H1 (cell line): ENCODE measurements around the gene CERS5. TPM values are rescaled to one million over a fixed set of nuclear protein-coding genes. Genes with fewer than 3 reads are reported as not detected.

Source experiments
- CTCF ChIA-PET: fragments of 300-600 bp; sonication (Branson Sonifier 250); formaldehyde crosslinking; loops from one replicate; lab custom pipeline; 2021; ENCODE audit not compliant: partially characterized antibody; lab: Charles Lee
- POLR2A ChIA-PET: fragments of 300-600 bp; sonication (Branson Sonifier 250); formaldehyde crosslinking; loops from one replicate; lab custom pipeline; 2021; ENCODE audit warnings: inconsistent platforms; ENCODE audit not compliant: partially characterized antibody; lab: Charles Lee
- DNase-seq, 2 experiments: peaks; one replicate each; pipeline versions ENCODE4 v3.0.0 to v3.0.0-alpha.2; 2010 to 2022; ENCODE audit warnings: low spot score in 2 of 2, low read depth in 1 of 2, mixed read lengths in 1 of 2
- FAIRE-seq: peaks from 2 replicates; lab custom pipeline; 2011; peaks lifted over from hg19 to GRCh38; lab: Jason Lieb, UNC
- H2AFZ ChIP-seq: 2 replicates; pipeline ENCODE4 v1.8.1; 2012; ENCODE audit warnings: low read length, inconsistent platforms
- H2AK5ac ChIP-seq: 2 replicates; pipeline ENCODE4 v1.6.1; 2013; ENCODE audit warnings: low read depth, low read length
- H2BK120ac ChIP-seq: replicated peaks from 2 replicates; pipeline ENCODE3; 2013; ENCODE audit warnings: low read depth, low read length, inconsistent platforms
- H2BK12ac ChIP-seq: 2 replicates; pipeline ENCODE4 v1.6.1; 2013; ENCODE audit warnings: low read depth, low read length
- H2BK15ac ChIP-seq: 2 replicates; pipeline ENCODE4 v1.6.1; 2013; ENCODE audit warnings: low read length
- H2BK20ac ChIP-seq: 2 replicates; pipeline ENCODE4 v1.6.1; 2013; ENCODE audit warnings: low read length
- H2BK5ac ChIP-seq: 2 replicates; pipeline ENCODE4 v1.6.1; 2013; ENCODE audit warnings: low read depth, low read length
- H3K14ac ChIP-seq: 2 replicates; pipeline ENCODE4 v1.6.1; 2013; ENCODE audit warnings: inconsistent platforms; ENCODE audit not compliant: insufficient read length
- H3K18ac ChIP-seq: 2 replicates; pipeline ENCODE4 v1.6.1; 2013; ENCODE audit warnings: low read length; ENCODE audit errors: extremely low read depth
- H3K23ac ChIP-seq: 2 replicates; pipeline ENCODE4 v1.6.1; 2013; ENCODE audit warnings: inconsistent platforms; ENCODE audit not compliant: insufficient read length
- H3K23me2 ChIP-seq: 2 replicates; pipeline ENCODE4 v1.6.1; 2013; ENCODE audit warnings: low read depth, low read length
- H3K27ac ChIP-seq: 2 replicates; pipeline ENCODE4 v1.6.1; 2011; ENCODE audit warnings: low read depth, low read length, inconsistent platforms
- H3K27me3 ChIP-seq, 4 experiments: replicated peaks in 1 of 4; 1 replicate in 1 of 4; 2 replicates in 3 of 4; pipeline versions ENCODE4 v1.6.1 to v1.8.1; 2011 to 2013; ENCODE audit warnings: low read length in 3 of 4, mild to moderate bottlenecking in 3 of 4, inconsistent platforms in 2 of 4, mixed read lengths in 2 of 4, moderate library complexity in 1 of 4; ENCODE audit not compliant: control insufficient read depth in 3 of 4, insufficient read depth in 3 of 4; ENCODE audit errors: extremely low read depth in 1 of 4
- H3K36me3 ChIP-seq, 4 experiments: 2 replicates each; pipeline versions ENCODE4 v1.6.1 to v1.8.1; 2011 to 2013; ENCODE audit warnings: mild to moderate bottlenecking in 4 of 4, low read length in 3 of 4, moderate library complexity in 2 of 4, control low read depth in 1 of 4, inconsistent platforms in 1 of 4; ENCODE audit not compliant: insufficient read depth in 4 of 4, control insufficient read depth in 2 of 4
- H3K4ac ChIP-seq: replicated peaks from 2 replicates; pipeline ENCODE3; 2013; ENCODE audit warnings: low read length, low read depth, mixed read lengths, inconsistent platforms; ENCODE audit not compliant: insufficient read length
- H3K4me1 ChIP-seq, 4 experiments: replicated peaks in 1 of 4; 1 replicate in 1 of 4; 2 replicates in 3 of 4; pipeline versions ENCODE4 v1.6.1 to v1.8.1; 2011 to 2013; ENCODE audit warnings: low read length in 3 of 4, inconsistent platforms in 2 of 4, mixed read lengths in 1 of 4; ENCODE audit not compliant: insufficient read depth in 4 of 4, control insufficient read depth in 3 of 4
- H3K4me2 ChIP-seq, 2 experiments: 2 replicates each; pipeline versions ENCODE4 v1.6.1 to v1.8.1; 2011 to 2013; ENCODE audit warnings: low read depth in 2 of 2, low read length in 2 of 2, control low read depth in 1 of 2, inconsistent platforms in 1 of 2, mild to moderate bottlenecking in 1 of 2; ENCODE audit not compliant: insufficient read depth in 1 of 2
- H3K4me3 ChIP-seq, 4 experiments: fragments of 200-600, 300-600 bp in 1 of 4; sonication (generic), shearing (Covaris generic), sonication (Bioruptor Twin) in 1 of 4; 2 replicates each; pipeline versions ENCODE4 v1.5.1 to v1.8.1; 2011 to 2016; ENCODE audit warnings: low read length in 4 of 4, low read depth in 3 of 4, control low read depth in 2 of 4, inconsistent platforms in 2 of 4, mild to moderate bottlenecking in 2 of 4, mixed read lengths in 1 of 4, moderate library complexity in 1 of 4; ENCODE audit not compliant: insufficient read depth in 2 of 4; ENCODE audit errors: extremely low read depth in 1 of 4
- H3K56ac ChIP-seq: replicated peaks from 2 replicates; pipeline ENCODE3; 2013; ENCODE audit warnings: low read depth, mild to moderate bottlenecking, mixed read lengths, low read length, inconsistent platforms; ENCODE audit not compliant: insufficient read length
- H3K79me1 ChIP-seq: 2 replicates; pipeline ENCODE4 v1.6.1; 2013; ENCODE audit warnings: low read depth, low read length, control low read depth
- H3K79me2 ChIP-seq, 2 experiments: 2 replicates each; pipeline versions ENCODE4 v1.6.1 to v1.8.1; 2012 to 2013; ENCODE audit warnings: low read length in 2 of 2, mild to moderate bottlenecking in 2 of 2, inconsistent platforms in 1 of 2; ENCODE audit not compliant: insufficient read depth in 2 of 2, control insufficient read depth in 1 of 2
- H3K9ac ChIP-seq, 4 experiments: replicated peaks in 1 of 4; 1 replicate in 1 of 4; 2 replicates in 3 of 4; pipeline versions ENCODE4 v1.6.1 to v1.8.1; 2011 to 2013; ENCODE audit warnings: low read depth in 3 of 4, low read length in 3 of 4, control low read depth in 2 of 4, mild to moderate bottlenecking in 2 of 4, moderate library complexity in 2 of 4, inconsistent platforms in 1 of 4; ENCODE audit errors: extremely low read depth in 1 of 4
- H3K9me3 ChIP-seq, 2 experiments: 2 replicates each; pipeline versions ENCODE4 v1.6.1 to v1.8.1; 2012 to 2013; ENCODE audit warnings: mild to moderate bottlenecking in 2 of 2, moderate library complexity in 2 of 2, control low read depth in 1 of 2, inconsistent platforms in 1 of 2, low read depth in 1 of 2, low read length in 1 of 2, mixed read lengths in 1 of 2; ENCODE audit not compliant: insufficient read depth in 2 of 2
- H4K20me1 ChIP-seq, 2 experiments: replicated peaks in 1 of 2; 2 replicates each; pipeline versions ENCODE3 to v1.8.1; 2011 to 2013; ENCODE audit warnings: inconsistent platforms in 2 of 2, low read length in 2 of 2, mild to moderate bottlenecking in 1 of 2; ENCODE audit not compliant: insufficient read depth in 2 of 2, control insufficient read depth in 1 of 2
- H4K5ac ChIP-seq: 2 replicates; pipeline ENCODE4 v1.6.1; 2013; ENCODE audit warnings: low read length, low read depth, mixed read lengths, inconsistent platforms; ENCODE audit not compliant: insufficient read length
- H4K8ac ChIP-seq: 2 replicates; pipeline ENCODE4 v1.8.0; 2013; ENCODE audit warnings: mild to moderate bottlenecking, moderate library complexity, low read length, inconsistent platforms; ENCODE audit not compliant: insufficient read depth; ENCODE audit errors: extremely low read depth
- H4K91ac ChIP-seq: replicated peaks from 2 replicates; pipeline ENCODE3; 2013; ENCODE audit warnings: low read length, mixed read lengths, inconsistent platforms; ENCODE audit not compliant: insufficient read length
- CTBP2 ChIP-seq: IDR thresholded peaks from 2 replicates; pipeline ENCODE4 v1.7.0; 2011; ENCODE audit warnings: borderline replicate concordance, mild to moderate bottlenecking, moderate library complexity, mixed read lengths, low read length; ENCODE audit not compliant: insufficient read depth, insufficient read length
- E2F6 ChIP-seq: IDR thresholded peaks from 2 replicates; pipeline ENCODE4 v1.6.1; 2012; ENCODE audit warnings: inconsistent platforms
- GABPA ChIP-seq: IDR thresholded peaks from 2 replicates; pipeline ENCODE4 v1.6.1; 2011; ENCODE audit warnings: mild to moderate bottlenecking, low read length, moderate library complexity, borderline replicate concordance; ENCODE audit not compliant: insufficient read depth
- NRF1 ChIP-seq: IDR thresholded peaks from 2 replicates; pipeline ENCODE4 v1.6.1; 2011; ENCODE audit warnings: mild to moderate bottlenecking, low read depth, low read length, improper control_type of control experiment
- POU5F1 ChIP-seq: IDR thresholded peaks from 2 replicates; pipeline ENCODE4 v1.6.1; 2011; ENCODE audit warnings: low read depth, mild to moderate bottlenecking, low read length, moderate library complexity
- RAD21 ChIP-seq, 2 experiments: IDR thresholded peaks in 1 of 2; conservative IDR thresholded peaks in 1 of 2; 2 replicates each; pipeline ENCODE4 v1.6.1; 2011; ENCODE audit warnings: low read depth in 2 of 2, low read length in 2 of 2, improper control_type of control experiment in 1 of 2, inconsistent platforms in 1 of 2, mild to moderate bottlenecking in 1 of 2, moderate library complexity in 1 of 2
- RBBP5 ChIP-seq: IDR thresholded peaks from 2 replicates; pipeline ENCODE4 v1.7.1; 2012; ENCODE audit warnings: low read depth, mild to moderate bottlenecking, inconsistent platforms, low read length, moderate library complexity, borderline replicate concordance
- RFX5 ChIP-seq: IDR thresholded peaks from 2 replicates; pipeline ENCODE4 v1.6.1; 2011; ENCODE audit warnings: low read depth, low read length, improper control_type of control experiment, borderline replicate concordance
- SIX5 ChIP-seq: IDR thresholded peaks from 2 replicates; pipeline ENCODE4 v1.6.1; 2011; ENCODE audit warnings: mild to moderate bottlenecking, low read depth, low read length
- SRF ChIP-seq: IDR thresholded peaks from 2 replicates; pipeline ENCODE4 v1.6.1; 2011; ENCODE audit warnings: mild to moderate bottlenecking, low read depth, low read length, moderate library complexity
- TAF7 ChIP-seq: optimal IDR thresholded peaks from 2 replicates; pipeline ENCODE3; 2011; ENCODE audit warnings: low read depth, mild to moderate bottlenecking, inconsistent platforms, low read length, moderate library complexity, borderline replicate concordance
- YY1 ChIP-seq: IDR thresholded peaks from 2 replicates; pipeline ENCODE4 v1.6.1; 2011; ENCODE audit warnings: low read depth, mild to moderate bottlenecking, low read length
- WGBS, 2 experiments: shearing (Covaris generic) in 1 of 2; methylation state at CpG; one replicate each; pipeline versions ENCODE4 v1.1.6 to v1.1.7; 2013 to 2015; ENCODE audit warnings: low lambda C conversion rate in 2 of 2, mixed read lengths in 2 of 2, inconsistent platforms in 1 of 2, low coverage in 1 of 2, missing lambda C conversion rate in 1 of 2; ENCODE audit not compliant: insufficient replicate concordance in 2 of 2, insufficient coverage in 1 of 2, insufficient read length in 1 of 2; ENCODE audit errors: extremely low coverage in 1 of 2, missing lambda C conversion rate in 1 of 2; 5-methylcytosine and 5-hydroxymethylcytosine counted together
- polyA plus RNA-seq, 7 experiments: library from polyadenylated mRNA; depleted of rRNA in 3 of 7; stranded (reverse) in 5 of 7; unstranded in 2 of 7; fragments of >200 nt in 5 of 7; fragments of 200-250 nt in 2 of 7; gene quantifications; 1 replicate in 5 of 7; 2 replicates in 1 of 7; 4 replicates in 1 of 7; pipeline versions ENCODE4 v1.2.1 to v1.2.3, GENCODE V29; 2011 to 2013; ENCODE audit warnings: missing spikeins in 2 of 7, mixed read lengths in 2 of 7
- total RNA-seq: library from RNA; stranded (reverse); fragmentation: NEBNext Ultra II Directional; extraction: Animal tissue kit (Norgen Biotek cat#: 25700); gene quantifications from 2 replicates; pipeline ENCODE4 v1.2.1, GENCODE V29; 2021

The CERS5 gene
- total and polyA plus RNA-seq, 2 of the 8 experiments (the other 6 are each of a cell fraction or from before 2014, with no cell fraction given): 69.2 to 119 TPM

- no peak overlapping the region for H2BK12ac ChIP-seq
- no peaks in the 10 kb centered on the region for H3K27me3 ChIP-seq
- no peak overlapping the region for H2AFZ ChIP-seq
- FAIRE-seq: no peak
- no peak overlapping the region for H3K23ac ChIP-seq
- no peaks in the 10 kb centered on the region for H3K23me2 ChIP-seq
- ChIA-PET POLR2A (no interaction called here), CTCF (interaction anchor here (0.6 to 3.4 kb wide), 8 partner anchors 10 to 219 kb away, joined by 3 to 13 read pairs (median 3); no protein-coding TSS in a partner anchor)
- H3K4me1 ChIP-seq: no peaks in the 10 kb centered on the region
- H3K4me3 ChIP-seq: no peak overlapping the region
- no peak overlapping the region for H2AK5ac ChIP-seq
- no peak overlapping the region for H4K5ac ChIP-seq
- H2BK20ac ChIP-seq: no peak overlapping the region
- H3K18ac ChIP-seq: no peak overlapping the region
- H3K27ac ChIP-seq: no peak overlapping the region
- peaks cover 0 to 5% (median 2%) of the 10 kb centered on the region in 4 experiments; a peak in 2 of 8 replicates for H3K36me3 ChIP-seq
- no peak overlapping the region for H2BK120ac ChIP-seq
- H3K9ac ChIP-seq: no peak overlapping the region
- H3K9me3 ChIP-seq: no peaks in the 10 kb centered on the region
- no peak overlapping the region for H4K91ac ChIP-seq
- no peak overlapping the region for H2BK5ac ChIP-seq
- no peaks in the 10 kb centered on the region for H3K79me1 ChIP-seq
- H4K8ac ChIP-seq: no peak overlapping the region
- no peak overlapping the region for H3K4me2 ChIP-seq
- 93% methylated on average over 6 of the region's 6 CpGs; no CpG with 5 or more reads in 1 of the 2 experiments for WGBS, 2 experiments
- no peaks in the 10 kb centered on the region for H3K79me2 ChIP-seq
- H2BK15ac ChIP-seq: no peak overlapping the region
- no peak overlapping the region for H3K14ac ChIP-seq
- no peak overlapping the region for H3K56ac ChIP-seq
- H4K20me1 ChIP-seq: no peaks in the 10 kb centered on the region
- H3K4ac ChIP-seq: no peak overlapping the region
- no peak for DNase-seq
- TF ChIP-seq SIX5 (no peak), NRF1 (no peak), E2F6 (no peak), GABPA (no peak), TAF7 (no peak), RFX5 (no peak), POU5F1 (no peak), SRF (no peak), RBBP5 (no peak), CTBP2 (no peak), RAD21 (IDR thresholded peaks at IDR 0.05 in 1 of 2, conservative IDR thresholded peaks at IDR 0.05 in 1 of 2; ENCODE audit: low read depth in 2 of 2, low read length in 2 of 2) (no peak), YY1 (no peak)
Observed at GRCh38 chr12:50185970-50186663, 18.9 kb upstream of the CERS5 start.
